ENCODE data around the gene RRP9.
A peak's percentile ranks its signal among the peaks of the same experiment; 100 is the strongest.

The RRP9 gene

GRCh38 chr3:51941463-51941797 is 274 bp downstream of the RRP9 start:
- peak overlapping the region; percentile 84 to 98 (median 94) for H3K4me2 ChIP-seq
- no peaks in the 10 kb centered on the region for H3K9me3 ChIP-seq (replicated peaks in 1 of 11)
- peak overlapping the region; percentile 76 to 97 (median 90) for H3K4me3 ChIP-seq
- no peaks in the 10 kb centered on the region for H3K27me3 ChIP-seq
- H4K20me1 ChIP-seq: peaks cover 0 to 52% (median 39%) of the 10 kb centered on the region in 11 experiments; a peak in 16 of 22 replicates
- TF ChIP-seq Cebpa-rat (IDR thresholded peaks at IDR 0.05): no peak
- peaks cover 25 to 41% (median 32%) of the 10 kb centered on the region in 11 experiments for H3K36me3 ChIP-seq
- peaks cover 36 to 52% (median 46%) of the 10 kb centered on the region in 10 experiments for H3K4me1 ChIP-seq
- peak overlapping the region; percentile 8 to 87 (median 74); a peak in 21 of 22 replicates for H3K27ac ChIP-seq
- H3K9ac ChIP-seq: peak overlapping the region; percentile 76 to 94 (median 83)

- Histone ChIP-seq H3K9me3 (replicated peaks in 1 of 11) (no peaks in the 10 kb centered on the region), H3K27me3 (no peaks in the 10 kb centered on the region), H3K36me3 (peaks cover 31 to 47% (median 38%) of the 10 kb centered on the region in 11 experiments), H4K20me1 (peaks cover 0 to 57% (median 42%) of the 10 kb centered on the region in 11 experiments; a peak in 16 of 22 replicates), H3K4me2 (peak overlapping the region; percentile 84 to 98 (median 94)), H3K4me1 (peaks cover 36 to 52% (median 46%) of the 10 kb centered on the region in 10 experiments), H3K4me3 (peak overlapping the region; percentile 76 to 97 (median 90)), H3K27ac (peak overlapping the region; percentile 8 to 87 (median 74); a peak in 21 of 22 replicates), H3K9ac (peak overlapping the region; percentile 76 to 94 (median 83))
- no peak for TF ChIP-seq Cebpa-rat (IDR thresholded peaks at IDR 0.05)
Measured at GRCh38 chr3:51940648-51941462, 849 bp downstream of the RRP9 start.

- Histone ChIP-seq H3K27me3 (no peaks in the 10 kb centered on the region), H3K27ac (no peak overlapping the region), H3K4me2 (peak overlapping the region in 7 of 11 experiments; percentile 16 to 98 (median 84); a peak in 9 of 22 replicates), H3K4me1 (peaks cover 36 to 51% (median 43%) of the 10 kb centered on the region in 10 experiments), H3K36me3 (peaks cover 50 to 67% (median 57%) of the 10 kb centered on the region in 11 experiments), H4K20me1 (peaks cover 0 to 77% (median 58%) of the 10 kb centered on the region in 11 experiments; a peak in 16 of 22 replicates), H3K9ac (peak overlapping the region in 7 of 11 experiments; percentile 8 to 39 (median 25); a peak in 9 of 22 replicates), H3K9me3 (replicated peaks in 1 of 11) (no peaks in the 10 kb centered on the region), H3K4me3 (no peak overlapping the region)
- no peak for TF ChIP-seq Cebpa-rat (IDR thresholded peaks at IDR 0.05)
Measured at GRCh38 chr3:51938780-51939425, 2.8 kb downstream of the RRP9 start.

GRCh38 chr3:51937611-51938450 is 3.9 kb downstream of the RRP9 start:
- H3K4me2 ChIP-seq: no peak overlapping the region
- TF ChIP-seq Cebpa-rat (IDR thresholded peaks at IDR 0.05): no peak
- H4K20me1 ChIP-seq: peaks cover 0 to 87% (median 63%) of the 10 kb centered on the region in 11 experiments; a peak in 16 of 22 replicates

GRCh38 chr3:51937014-51937413 is 4.7 kb downstream of the RRP9 start:
- Histone ChIP-seq H3K9me3 (replicated peaks in 1 of 11) (no peaks in the 10 kb centered on the region), H3K27me3 (no peaks in the 10 kb centered on the region), H3K4me1 (peaks cover 23 to 34% (median 27%) of the 10 kb centered on the region in 10 experiments), H3K36me3 (peaks cover 66 to 85% (median 74%) of the 10 kb centered on the region in 11 experiments), H3K27ac (no peak overlapping the region), H3K4me2 (no peak overlapping the region), H3K9ac (no peak overlapping the region), H3K4me3 (no peak overlapping the region), H4K20me1 (peaks cover 0 to 93% (median 66%) of the 10 kb centered on the region in 11 experiments; a peak in 16 of 22 replicates)
- no peak for TF ChIP-seq Cebpa-rat (IDR thresholded peaks at IDR 0.05)

More at GRCh38 chr3:51937611-51938450, 3.9 kb downstream of the RRP9 start:
- Histone ChIP-seq H3K9me3 (replicated peaks in 1 of 11) (no peaks in the 10 kb centered on the region), H3K27me3 (no peaks in the 10 kb centered on the region), H3K4me1 (peaks cover 29 to 41% (median 34%) of the 10 kb centered on the region in 10 experiments), H3K9ac (peak overlapping the region in 1 of 11 experiments; percentile 31; a peak in 1 of 22 replicates), H3K4me3 (no peak overlapping the region), H3K27ac (no peak overlapping the region; a peak in 1 of 22 replicates), H3K36me3 (peaks cover 61 to 77% (median 68%) of the 10 kb centered on the region in 11 experiments)

- Histone ChIP-seq H3K4me2 (no peak overlapping the region), H4K20me1 (peaks cover 0 to 96% (median 66%) of the 10 kb centered on the region in 11 experiments; a peak in 16 of 22 replicates), H3K27ac (no peak overlapping the region), H3K4me3 (no peak overlapping the region), H3K4me1 (peaks cover 22 to 34% (median 26%) of the 10 kb centered on the region in 10 experiments), H3K27me3 (no peaks in the 10 kb centered on the region), H3K9ac (no peak overlapping the region), H3K36me3 (peaks cover 71 to 94% (median 80%) of the 10 kb centered on the region in 11 experiments), H3K9me3 (replicated peaks in 1 of 11) (no peaks in the 10 kb centered on the region)
- no peak for TF ChIP-seq Cebpa-rat (IDR thresholded peaks at IDR 0.05)
Measured at GRCh38 chr3:51935886-51936755, 5.6 kb downstream of the RRP9 start.

GRCh38 chr3:51934991-51935885 is 6.5 kb downstream of the RRP9 start:
- TF ChIP-seq Cebpa-rat (IDR thresholded peaks at IDR 0.05): no peak
- no peak overlapping the region for H3K4me3 ChIP-seq
- no peak overlapping the region for H3K4me2 ChIP-seq
- H3K27me3 ChIP-seq: no peaks in the 10 kb centered on the region
- no peaks in the 10 kb centered on the region for H3K9me3 ChIP-seq (replicated peaks in 1 of 11)
- peaks cover 14 to 26% (median 18%) of the 10 kb centered on the region in 10 experiments for H3K4me1 ChIP-seq
- no peak overlapping the region for H3K9ac ChIP-seq
- peaks cover 0 to 96% (median 59%) of the 10 kb centered on the region in 11 experiments; a peak in 16 of 22 replicates for H4K20me1 ChIP-seq
- H3K36me3 ChIP-seq: peaks cover 71 to 100% (median 85%) of the 10 kb centered on the region in 11 experiments
- H3K27ac ChIP-seq: no peak overlapping the region

Measured in BLaER1 treated with 17β-estradiol and CSF1 and Interleukin-3, amounts not matched to agents 10 nM and 100 nM (cell line).